NCI-H446 treated with DMSO at 0.1 percent for 48 hours (cell line): ENCODE results near the gene EVA1B.

Experiments
- DNase-seq: peaks from one replicate; lab custom pipeline; 2025; lab: John Stamatoyannopoulos, UW

EVA1B gene, protein sequence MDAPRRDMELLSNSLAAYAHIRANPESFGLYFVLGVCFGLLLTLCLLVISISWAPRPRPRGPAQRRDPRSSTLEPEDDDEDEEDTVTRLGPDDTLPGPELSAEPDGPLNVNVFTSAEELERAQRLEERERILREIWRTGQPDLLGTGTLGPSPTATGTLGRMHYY

DNA sequence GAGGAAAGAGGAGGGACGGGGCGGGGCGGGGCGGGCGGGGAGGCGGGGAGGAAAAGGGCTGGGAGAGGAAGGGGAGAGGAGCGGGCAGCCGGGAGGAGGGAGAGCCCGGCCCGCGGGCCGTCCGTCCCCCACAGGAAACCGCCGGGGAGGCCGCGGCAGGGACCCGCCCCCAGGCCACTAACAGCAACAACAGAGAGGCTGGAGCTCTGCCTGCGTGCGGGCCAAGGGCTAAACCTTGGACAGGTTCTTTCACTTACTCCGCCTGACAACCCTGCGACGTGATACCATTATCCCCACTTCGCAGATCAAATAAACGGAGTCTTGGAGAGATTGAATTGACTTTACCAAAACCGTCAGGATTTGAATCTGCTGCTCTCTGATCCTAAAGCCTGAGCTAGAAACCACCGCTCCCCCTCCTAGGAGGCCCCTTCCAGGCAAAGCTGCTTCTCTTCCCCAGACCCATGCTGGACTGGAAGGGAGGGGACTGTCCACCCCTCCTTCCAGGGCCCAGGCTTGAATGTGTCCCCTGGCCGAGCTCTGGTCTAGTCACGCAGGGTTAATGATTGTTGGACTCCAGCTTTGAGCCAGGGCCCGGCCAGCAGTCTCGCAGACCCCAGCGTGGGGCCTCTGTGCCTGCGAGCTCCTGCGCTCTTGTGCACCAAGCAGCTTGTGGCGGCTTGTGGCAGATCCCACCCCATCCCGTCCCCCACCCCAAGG, at the start of gene EVA1B:
TSS of gene EVA1B (minus strand) at position 10 of the 717 bp plus-strand sequence. CDS start 608 bp downstream, outside the sequence.
- no peak for DNase-seq

DNA sequence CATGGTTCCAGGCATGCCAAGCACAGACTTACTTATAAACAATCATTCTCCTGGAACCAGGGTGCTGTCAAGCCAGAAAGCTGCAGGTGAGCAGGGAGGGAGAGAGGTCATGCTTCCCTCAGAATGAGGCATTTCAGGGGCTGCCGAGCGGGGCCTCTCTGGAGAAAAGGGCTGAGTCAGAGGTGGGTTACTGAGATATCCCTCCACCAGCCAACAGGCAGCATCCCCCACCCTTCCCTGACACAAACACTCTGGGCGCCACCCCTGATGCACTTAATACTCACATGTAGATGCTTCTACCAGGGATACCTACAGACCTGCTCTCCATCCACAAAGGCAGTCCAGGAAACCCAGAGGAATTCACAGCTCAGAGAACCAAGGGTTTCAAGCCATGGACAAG, 49.2 kb upstream of the EVA1B start:
- no peak for DNase-seq

DNA sequence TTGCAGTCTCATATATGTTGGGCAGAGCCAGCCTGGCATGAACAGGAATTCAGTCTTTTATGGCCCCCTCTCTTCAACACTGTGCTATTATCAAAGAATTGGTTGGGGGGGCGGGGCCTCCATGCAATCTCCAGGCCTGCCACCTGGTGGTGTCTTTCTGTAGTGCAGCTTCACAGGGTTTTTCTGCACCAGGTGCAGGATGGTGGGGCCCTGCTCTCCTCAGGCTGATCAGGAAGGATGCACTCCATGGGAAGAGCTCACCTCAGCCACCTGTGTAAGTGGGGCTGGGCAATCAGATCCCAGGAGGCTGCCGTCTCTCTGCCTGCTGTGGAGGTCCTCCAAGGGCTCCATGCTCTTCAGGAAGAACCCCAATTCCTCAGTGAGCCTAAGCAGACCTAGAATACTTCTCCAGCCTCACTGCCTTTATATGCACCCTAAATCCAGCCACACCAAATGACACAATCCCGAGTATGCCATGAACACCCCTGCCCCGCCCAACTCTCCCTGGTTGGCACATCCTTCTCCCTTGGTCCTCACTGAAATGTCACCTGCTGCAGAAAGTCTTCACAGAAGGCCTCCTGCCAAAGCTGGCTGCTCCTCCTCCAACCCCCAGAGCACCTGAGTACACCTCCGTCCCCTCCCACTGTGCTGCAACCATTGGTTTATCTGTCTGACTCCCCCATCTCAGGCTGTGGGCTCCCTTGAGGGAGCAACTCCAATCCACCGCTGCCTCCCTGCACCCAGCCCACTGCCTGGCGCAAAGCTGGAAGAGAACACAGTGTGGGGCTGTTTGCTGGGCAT, 45.8 kb upstream of the EVA1B start:
- DNase-seq, result peak; percentile 11

DNA sequence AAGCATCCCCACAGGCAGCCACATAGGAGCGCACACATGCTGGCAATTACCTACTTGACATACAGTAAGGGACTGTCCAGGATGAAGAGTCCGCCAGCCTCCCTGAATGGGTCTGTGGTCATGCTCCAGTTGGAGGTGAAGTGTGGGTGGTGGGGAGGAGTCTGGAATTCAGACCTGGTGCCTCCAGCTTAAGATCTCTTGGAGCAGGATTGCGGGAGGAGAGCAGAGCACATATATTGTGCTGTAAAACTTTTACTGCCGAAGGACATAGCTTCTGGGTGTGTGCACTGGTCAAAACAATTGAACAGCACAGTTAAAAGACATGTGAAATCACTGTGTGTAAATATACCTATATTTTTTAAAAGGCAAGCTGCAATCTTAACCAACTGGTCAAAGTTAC, 44.4 kb upstream of the EVA1B start:
- DNase-seq, result no peak

DNA sequence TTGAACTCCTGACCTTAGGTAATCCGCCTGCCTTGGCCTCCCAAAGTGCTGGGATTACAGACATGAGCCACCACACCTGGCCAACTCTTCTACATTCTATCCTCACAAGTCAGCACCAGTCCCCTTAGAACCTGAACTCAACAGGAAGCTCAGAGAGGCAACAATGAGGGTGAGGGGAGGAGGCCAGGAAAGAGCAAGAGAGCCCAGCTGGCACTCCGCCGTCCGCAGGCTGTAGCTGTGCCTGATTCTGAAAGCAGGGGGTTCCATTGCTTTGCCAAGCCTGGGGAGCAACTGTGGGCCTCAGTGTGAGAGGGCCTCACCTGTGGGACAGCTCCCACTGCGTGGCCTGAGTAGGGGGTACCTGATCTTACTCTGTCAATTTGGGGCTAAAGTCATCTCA, 43.6 kb upstream of the EVA1B start:
- DNase-seq, result no peak

DNA sequence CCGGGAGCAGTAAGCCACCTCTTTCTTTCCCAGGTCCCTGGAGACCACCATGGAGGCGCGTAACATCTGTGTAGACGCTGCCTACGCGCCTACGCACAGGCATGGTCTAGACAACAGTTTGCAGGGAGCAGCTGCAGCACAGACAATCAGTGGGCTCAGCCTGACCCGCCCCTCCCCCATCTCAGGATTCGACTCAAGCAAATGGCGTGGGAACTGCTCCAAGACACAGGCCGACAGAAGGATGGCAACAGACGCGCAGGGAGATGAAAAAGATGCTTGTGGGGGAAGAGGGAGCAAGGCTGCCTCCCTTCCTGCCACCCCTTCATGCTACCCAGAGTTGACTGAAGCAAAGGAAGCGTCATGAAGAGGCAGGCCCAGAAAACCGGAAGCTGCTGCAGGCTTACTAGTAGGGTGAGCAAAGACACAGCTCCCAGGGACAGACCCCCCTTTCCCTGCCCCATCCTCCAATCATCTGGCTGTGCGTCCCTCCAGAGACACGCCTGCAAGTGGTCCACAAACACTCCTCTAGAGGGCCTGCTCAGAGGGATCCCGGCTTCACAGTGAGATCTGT, 42.7 kb upstream of the EVA1B start:
- peak; percentile 90 for DNase-seq

DNA sequence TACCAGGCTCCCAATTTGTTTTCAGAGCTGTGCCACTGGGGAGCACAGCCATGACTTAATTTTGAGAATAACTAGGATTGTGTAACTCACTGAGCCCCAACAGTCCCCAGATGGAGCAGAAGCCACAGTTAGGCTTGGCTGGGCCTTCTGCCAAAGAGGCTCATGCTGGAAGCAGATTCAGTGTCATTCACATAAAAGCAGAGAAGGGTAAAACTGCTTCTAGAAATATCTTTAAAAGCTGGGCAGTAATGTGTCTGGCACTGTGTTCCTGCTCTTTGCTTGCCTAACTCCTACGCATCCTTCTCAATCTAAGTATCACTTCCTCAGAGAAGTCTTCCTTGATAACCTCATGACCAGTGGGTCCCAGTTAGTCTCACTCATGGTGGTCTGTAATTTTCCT, 41.9 kb upstream of the EVA1B start:
- peak; percentile 73 for DNase-seq

DNA sequence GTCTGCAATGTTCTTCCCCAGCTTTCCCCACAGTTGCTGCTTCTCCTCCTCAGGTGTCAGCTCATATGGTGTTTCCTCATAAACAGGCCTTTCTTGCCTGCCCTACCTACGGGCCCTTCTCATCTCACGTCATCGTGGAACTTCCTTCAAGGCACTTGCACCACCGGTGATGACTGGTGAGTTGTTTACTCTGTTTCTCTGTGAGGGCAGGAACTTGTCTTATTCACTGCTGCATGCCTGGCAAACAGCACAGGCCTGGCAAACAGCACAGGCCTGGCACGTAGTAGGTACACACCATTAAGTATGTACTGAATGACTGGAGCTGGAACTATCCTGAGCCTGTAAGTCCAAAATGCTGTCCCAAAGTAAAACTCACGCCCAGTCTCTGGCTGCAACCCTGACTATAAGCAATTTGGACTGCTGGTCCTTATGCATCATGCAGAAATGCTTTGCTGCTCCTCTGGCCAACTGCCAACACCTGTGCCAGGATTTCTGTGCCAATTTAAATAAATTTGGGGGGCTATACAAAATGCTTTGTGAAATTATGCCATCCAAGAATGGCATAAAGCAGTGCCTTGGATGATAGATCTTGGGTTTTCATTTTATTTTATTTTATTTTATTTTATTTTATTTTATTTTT, 36.6 kb upstream of the EVA1B start:
- peak; percentile 23 for DNase-seq

DNA sequence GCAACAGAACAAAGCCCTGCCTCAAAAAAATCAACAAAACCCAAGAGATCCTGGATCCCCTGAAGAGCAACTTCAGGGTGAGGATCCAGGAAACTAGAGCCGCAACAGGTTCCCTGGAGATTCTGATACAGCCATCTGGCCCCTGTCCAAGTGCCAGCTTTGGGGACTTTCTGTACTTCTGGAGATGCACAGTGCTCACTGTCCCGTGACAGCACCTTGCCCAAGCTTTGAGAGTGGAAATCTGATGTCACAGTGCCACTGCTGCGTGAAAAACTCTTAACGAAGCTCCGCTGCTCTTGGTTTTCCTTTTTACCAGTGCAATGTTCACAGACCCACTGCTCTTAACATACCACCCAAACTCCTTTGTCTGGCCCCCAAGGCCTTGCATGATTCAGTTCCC, 35.9 kb upstream of the EVA1B start:
- no peak for DNase-seq

DNA sequence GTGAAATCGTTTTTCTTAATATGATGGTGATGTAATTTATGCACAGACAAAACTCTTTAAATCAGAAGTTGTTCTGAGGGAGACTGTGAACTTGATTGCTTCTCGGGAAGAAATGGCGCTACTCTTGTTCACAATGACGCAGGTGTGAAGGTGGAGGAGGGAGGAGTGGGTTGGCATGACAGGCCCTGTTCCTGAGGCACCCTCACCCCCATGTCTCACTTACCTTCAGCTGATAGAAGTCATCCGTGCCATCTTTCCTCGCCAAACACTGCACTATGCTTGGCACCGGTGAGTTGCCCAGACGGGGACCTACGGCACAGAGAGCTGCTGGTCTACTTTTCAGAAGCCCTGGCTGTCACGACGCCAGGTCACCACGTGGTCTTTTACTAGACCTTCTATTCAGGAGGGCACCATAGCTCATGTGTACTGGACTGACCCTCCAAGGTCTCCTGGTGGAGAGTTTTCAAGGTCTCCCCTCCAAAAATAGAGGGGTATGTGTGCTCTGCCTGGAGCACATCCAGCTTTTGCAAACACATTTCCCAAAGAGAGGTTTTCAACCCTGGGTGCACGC, 35.2 kb upstream of the EVA1B start:
- DNase-seq, result no peak

DNA sequence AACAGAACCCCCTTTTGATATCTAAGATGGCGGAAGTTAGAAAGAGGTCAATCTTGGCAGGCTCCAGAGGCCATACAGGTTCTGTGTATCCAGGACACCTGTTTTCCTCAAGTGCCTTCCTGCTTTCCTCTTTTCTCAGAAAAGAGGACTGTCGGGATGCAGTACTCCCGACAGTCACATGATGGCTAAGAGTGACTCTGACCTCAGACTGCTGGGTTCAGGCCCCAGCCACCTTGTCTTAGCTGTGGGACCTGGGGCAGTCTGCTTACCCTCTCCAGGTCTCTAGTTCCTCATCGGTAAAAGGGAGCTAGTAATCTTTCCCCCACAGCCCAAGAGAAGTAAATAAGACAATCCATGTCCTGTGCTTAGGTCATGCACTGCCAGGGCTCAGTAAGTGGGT, 32.4 kb upstream of the EVA1B start:
- DNase-seq, result no peak

DNA sequence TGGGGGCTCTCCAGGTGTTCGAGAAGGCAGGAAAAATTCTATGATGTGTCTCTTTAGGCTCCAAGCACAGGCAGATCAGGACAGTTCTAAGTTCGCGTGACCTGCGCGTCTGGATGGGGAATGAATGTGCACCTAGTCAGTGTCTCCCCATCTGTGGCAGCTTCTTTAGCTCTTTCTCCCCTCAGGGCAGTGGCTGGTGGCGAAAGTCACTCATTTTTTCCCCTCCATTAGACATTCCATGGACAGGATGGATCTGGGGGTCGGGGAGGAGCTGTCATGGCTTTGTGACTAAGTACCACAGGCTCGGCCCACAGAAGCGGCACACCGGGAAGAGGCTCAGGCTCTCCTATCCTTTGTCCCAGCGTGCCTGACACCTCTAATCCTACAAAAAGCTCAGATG, 31.0 kb upstream of the EVA1B start:
- no peak for DNase-seq

DNA sequence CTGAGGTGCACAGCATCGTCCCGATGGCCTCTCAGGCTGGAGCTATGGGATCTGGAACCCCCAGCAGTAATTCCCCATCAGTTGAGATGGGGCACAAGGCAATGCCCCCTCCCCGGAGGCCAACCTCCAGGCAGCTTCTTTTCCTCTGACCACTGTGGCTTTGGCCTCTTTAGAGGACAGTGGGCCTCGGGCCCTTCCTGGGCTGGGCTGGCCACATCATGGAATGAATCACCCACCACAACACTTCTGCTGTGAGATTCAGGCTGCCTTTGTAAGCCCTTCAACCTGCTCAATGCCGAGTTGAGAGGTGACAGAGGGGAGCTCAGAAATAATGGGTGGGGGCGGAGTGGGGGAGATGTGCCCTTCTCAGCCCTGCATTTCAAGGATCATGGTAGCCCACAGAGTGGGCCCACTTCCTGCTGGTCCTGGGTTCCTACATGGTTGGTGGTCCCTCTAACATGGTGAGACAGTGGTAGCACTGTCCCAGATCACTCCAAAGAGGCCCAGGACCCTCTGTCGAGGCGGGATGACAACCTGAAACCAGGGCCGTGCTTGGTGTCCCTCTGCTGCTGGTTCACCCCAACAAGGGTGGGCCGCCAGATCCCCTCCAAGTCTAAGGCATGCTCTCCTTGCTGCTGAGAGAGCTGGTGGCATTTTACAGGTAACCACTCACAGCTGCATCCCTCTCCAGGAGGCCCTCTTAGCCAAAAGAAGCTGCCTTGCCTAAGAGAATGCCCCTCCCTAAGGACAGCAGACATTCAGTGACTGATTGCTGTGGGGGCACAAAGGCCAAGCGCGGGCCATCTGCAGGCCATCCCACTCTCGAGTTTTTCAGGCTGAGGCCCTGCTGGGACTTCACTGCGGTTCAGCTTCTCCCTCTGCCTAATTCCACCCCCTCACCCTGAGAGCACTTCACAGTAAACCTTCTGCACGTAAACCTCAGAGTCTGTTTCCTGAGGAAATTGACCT, 29.7 kb upstream of the EVA1B start:
- DNase-seq, result no peak

DNA sequence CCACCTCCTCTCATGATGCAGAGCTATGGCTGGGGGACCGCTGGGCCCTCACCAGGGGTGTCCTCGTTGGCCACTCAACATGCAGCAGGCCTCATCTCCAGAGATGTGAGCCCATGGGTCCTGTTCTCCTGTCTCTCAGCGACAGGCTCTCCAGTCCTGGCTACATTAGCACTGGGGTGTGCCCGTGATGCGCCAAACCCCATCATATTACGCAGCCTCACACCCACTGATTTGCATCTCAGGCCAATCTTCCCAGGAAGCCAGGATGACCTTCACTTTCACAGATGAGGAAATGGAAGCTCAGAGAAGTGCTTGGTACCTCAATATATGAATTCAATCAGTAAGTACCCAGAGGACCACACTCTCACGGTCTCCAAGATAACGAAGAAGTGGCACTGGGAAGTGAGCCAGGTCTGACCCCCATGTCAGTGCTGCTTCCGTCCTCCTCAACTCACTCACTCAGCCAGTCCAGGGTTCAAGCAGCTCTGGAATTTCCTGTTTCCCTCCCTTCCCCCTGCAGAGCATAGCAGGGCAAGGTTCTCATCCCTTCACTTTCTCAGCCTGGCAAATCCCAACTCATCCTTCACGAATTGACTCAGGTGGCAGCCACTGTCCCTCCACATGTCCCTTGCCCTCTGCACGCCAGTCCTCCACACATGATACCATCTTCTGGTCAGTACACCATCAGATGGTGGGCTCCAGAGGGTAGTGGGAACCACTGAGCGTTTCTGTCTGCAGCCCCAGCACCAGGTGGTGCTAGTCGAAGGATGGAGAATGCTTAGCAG, 28.9 kb upstream of the EVA1B start:
- DNase-seq, result no peak

DNA sequence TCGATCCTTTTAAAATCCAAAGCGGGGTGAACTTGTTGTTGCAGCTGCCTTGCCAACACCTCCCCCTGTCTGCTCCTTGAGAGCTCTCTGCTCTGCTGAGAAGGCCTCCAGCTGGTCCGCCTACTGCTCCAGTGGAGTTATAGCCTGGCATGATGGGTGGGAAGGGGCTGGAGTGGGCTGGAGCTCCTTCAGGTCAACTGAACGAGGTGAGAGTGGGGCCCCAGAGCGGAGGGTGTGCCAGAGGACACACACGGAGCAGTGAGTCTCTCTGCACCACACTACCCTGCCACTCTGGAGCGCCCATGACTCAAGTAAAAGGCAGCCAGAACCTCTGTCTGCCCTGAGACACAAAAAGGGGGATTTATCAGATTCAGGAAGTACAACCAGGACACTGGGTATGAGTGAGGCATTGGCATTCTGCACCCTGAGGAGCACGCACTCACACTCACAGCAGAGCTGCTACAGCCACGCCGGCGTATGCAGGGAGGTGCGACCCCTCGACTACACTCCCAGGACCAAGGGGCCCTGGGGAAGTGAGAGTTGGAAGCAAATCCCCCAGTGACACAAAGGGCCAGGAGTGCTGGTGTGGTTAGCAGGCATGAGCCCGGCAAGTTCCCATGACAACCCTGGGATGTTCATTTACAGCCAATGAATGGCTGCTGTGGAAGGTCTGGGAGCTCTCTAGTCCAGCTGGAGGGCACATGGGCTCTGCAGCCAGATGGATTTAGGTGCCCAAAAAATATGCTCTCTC, 28.0 kb upstream of the EVA1B start:
- no peak for DNase-seq

DNA sequence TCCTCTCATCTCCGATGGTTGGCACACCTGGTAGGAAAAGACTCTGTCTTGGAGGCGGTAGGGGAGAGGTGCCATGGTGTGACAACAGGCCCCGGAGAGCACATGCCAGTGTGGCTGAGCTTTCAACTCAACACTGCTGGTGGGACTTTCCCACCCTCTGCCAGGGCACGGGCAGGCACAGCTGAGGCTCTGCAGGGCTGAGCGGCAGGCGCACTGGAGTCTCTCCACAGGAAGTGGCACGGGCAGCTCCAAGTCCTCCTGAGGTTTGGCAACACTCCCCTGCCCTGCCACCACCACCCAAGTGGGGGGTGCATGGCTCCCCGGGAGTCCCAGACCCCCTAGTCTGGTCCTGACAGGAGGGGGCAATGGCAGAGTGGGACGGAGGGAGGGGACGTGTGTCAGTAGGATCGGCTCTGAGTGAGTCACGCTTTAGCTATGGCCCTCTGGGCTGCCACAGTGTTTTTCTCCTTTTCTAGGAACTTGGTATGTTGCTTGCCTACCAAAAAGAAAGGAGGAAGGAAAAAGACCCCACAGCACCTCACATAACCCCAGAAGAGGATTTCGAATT, 27.3 kb upstream of the EVA1B start:
- no peak for DNase-seq

DNA sequence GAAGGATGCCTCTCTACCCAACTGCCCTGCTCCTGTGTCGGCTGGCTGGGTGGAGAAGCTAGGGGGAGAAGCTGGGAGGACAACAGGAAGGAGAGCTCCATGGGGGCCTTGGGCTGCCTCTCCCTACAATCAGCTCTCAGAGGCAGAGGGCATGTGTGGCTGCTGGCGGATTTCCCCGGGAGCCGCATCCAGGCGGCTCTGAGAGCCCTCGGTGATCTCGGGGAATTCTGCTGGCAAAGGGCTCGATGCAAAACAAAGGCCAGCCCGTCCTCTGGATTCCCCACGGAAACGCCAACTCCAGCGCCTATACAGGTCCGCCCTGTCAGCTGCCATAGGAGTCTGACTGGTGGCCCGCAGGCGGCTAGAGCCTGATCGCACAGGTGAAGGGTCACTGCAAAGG, 26.4 kb upstream of the EVA1B start:
- DNase-seq, result no peak

DNA sequence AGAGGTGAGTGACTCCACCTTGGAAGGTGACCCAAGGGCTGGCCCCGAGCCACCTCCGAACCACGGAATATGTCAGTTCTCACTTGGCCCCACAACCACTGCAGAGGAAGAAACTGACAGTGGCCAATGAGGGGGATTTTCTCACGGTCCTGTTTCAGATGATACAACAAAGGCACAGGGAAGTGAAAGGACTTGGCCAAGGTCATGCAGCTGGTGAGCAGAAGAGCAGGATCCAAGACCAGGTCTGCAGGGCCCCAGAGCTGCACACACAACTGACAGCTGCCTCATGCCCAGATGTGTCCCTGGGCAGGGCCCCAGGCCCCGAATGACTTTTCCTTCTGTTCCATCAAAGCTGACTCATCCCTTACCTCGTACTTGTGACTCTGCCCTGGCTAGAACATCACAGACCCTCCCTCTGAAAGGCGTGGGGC, 25.8 kb upstream of the EVA1B start:
- no peak for DNase-seq
